OCI-M2 (cell line): ENCODE results near the gene ZNF705A.
"Not testable (repeated sequence)": the region's sequence is repeated elsewhere in the genome, so short reads cannot be mapped to it uniquely, and the experiment has no call there.

Experiments used
- DNase-seq: peaks from one replicate; lab custom pipeline; 2025; ENCODE audit not compliant: unreplicated experiment; lab: John Stamatoyannopoulos, UW

ZNF705A gene

DNA sequence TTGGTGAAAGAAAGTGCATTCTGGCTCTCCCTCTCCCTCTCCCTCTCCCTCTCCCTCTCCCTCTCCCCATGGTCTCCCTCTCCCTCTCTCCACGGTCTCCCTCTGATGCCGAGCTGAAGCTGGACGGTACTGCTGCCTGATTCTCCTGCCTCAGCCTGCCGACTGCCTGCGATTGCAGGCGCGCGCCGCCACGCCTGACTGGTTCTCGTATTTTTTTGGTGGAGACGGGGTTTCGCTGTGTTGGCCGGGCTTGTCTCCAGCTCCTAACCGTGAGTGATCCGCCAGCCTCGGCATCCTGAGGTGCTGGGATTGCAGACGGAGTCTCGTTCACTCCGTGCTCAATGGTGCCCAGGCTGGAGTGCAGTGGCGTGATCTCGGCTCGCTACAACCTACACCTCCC, 26.5 kb downstream of the ZNF705A start:
- not testable (repeated sequence) for DNase-seq

DNA sequence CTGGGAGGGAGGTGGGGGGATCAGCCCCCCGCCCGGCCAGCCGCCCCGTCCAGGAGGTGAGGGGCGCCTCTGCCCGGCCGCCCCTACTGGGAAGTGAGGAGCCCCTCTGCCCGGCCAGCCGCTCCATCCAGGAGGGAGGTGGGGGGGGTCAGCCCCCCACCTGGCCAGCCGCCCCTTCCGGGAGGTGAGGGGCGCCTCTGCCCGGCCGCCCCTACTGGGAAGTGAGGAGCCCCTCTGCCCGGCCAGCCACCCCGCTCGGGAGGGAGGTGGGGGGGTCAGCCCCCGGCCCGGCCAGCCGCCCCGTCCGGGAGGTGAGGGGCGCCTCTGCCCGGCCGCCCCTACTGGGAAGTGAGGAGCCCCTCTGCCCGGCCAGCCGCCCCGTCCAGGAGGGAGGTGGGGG, 27.4 kb downstream of the ZNF705A start:
- DNase-seq = not testable (repeated sequence)

DNA sequence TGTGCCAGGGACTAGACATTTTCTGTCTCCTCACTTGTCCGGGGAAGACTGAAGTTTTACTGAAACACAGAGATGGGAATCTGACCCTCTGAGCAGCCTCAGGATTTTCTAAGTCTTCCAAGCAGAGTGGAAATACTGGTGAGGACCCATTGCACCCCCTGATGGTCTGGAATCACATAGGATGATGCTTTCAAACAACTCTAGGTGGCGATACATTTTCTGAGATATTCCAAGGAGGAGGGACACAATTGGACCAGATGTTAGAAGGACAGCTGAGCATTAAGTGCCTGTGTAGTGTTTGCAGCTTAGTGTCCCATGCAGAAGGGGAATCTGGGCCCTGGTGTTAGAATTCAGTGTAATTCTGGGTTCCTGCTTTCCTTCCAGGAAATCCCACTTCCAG, 31.3 kb downstream of the ZNF705A start:
- not testable (repeated sequence) for DNase-seq

DNA sequence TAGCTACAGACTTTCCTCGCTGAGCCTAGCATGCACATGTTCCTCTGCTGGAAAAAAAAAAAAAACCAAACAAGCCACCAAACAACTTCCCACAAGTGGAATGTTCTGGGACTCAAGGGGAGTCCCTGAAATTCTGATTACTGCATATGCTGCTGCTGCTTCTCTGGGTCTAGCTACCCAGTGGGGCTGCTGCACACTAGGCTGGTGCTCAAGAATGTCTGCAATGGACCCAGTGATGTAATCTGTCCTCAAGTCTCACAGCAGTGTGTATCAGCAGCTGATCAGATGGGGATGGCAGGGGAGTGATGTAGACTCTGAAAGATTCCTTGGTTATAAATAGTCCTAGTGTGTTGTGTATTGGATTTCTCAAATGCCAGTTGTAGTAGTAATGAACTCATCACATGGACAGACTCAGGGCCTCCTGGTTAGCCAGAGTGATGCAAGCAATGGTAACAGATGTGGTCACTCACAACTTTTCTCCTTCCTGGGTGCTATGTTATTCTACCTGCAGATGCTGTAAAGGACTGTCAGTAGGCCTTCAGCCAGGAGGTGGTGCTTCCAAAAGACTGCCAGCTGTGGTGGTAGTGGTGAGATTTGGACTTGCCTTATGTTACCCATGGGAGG, 41.0 kb downstream of the ZNF705A start:
- DNase-seq = not testable (repeated sequence)

DNA sequence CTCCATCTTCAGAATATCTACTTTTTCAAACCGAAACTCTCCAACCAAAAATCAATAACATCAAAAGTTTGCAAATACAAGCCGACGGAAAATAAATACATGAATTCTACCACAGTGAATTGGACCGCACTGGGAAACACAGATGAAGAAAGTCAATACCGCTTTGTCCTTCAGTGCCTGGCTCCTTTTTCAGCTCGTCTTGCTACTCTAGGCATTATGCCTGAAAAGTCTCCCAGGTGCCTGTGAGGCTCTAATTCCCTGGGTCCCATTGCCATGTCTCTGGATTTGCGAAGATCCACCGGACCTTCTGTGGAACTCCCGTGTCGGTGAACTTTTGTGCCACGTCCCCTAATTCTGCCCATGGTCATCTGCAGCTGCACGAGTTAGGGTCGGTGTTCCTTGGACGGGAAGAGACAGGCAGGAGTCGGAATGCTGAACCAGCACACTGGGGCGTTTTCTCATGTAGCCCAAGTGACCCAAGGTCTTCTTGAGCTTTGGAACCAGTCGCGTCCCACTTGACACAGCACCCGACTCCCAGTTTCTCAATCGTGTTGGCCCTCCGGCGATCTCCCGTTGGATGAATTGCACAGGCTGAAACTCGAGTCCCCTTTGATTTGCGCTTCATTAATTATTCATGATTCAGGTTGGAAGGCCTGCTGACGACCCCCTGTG, 62.0 kb downstream of the ZNF705A start:
- DNase-seq = not testable (repeated sequence)

DNA sequence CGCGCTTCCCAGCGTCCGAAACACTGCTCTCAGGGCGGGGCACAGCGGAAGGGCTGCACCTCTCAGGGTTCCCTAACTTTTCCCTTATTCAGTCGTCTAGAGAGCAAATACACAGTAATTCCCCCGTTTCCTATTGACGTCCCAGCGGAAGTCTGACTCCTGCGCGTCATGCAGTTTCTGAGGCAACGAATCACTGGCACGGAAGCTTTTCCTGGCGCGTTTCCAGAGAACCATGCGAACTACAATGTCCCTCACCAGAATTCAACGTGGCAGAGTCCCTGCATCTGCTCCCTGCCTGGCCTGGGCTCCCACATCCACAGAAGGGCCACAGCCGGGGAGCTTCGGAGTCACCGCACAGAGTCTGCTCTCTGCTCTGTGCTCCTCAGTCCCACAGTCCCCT, 64.6 kb downstream of the ZNF705A start:
- DNase-seq = not testable (repeated sequence)

DNA sequence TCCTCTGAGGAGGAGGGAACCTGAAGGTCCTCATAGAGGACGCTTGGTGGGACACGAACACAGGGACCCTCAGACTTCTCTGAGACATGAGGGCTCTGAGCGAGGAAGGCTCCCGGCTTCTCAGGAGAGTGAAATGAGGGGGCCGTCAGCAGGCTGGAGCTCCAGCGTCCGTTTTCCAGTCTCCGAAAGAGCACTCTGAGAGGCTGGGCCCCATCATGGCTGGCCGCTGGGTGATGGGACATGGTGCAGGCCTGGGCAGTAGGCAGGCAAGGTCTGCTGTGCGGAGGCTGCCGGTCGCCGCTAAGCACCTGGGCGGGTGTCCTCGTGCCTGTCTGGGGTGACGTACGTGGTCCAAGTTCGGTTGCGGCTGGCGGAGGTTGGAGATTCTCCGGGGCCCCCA, 65.0 kb downstream of the ZNF705A start:
- not testable (repeated sequence) for DNase-seq

DNA sequence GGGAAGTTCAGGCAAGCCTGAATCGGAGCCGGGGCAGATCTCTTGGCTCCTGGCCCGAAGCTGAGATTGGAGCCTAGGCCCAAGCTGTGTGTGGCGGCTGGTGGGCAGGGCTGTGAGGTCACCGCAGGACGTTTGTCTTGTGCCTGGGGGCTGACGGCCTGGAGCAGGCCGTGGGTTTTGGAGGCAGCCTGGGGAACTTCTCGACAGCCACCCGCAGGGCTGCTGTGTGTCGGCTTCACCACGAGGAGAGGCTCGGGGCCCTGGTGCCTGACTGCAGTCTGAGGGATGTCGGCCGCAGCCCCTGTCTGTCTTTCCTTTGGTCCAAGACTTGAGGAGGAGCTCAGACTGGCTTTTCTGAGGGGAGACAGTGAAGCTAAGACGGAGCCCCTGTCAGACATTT, 65.5 kb downstream of the ZNF705A start:
- not testable (repeated sequence) for DNase-seq

DNA sequence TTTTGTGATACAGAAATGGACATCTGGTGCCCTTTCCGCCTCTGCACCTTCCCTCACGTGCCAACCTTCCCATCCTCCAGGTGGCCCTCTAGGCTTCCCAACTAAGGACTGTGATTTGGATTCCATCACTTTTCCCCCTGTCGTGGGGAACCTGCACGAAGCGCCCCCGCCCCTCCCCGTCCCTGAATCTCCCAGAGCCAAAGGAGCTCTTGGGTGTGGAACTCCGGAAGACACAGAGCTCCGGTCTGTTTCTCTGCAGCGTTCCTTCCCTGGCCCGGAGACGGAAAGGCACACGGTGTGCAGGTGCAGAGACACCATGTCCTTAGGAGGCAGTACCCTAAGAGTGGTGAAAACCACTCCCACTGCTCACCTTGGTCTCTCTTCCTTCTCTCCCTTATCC, 66.8 kb downstream of the ZNF705A start:
- DNase-seq = not testable (repeated sequence)

DNA sequence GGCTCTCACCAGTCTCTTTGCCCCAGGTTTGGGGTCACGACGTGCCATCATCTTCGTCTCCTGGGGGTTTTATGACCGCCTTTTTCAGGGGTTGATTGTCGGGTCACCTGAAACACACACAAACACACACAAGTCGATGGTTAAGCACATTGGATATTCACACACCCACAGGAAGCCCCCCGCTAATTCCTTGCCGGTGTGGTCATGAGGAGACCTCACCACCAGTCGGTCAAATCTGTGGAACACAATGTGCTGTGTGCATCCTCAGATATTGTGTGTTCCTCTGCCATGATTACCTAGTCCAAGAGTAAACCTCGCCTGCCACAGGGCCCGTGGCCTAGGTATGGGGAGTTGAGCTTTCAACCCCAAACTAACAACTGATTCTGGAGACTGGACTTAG, 68.0 kb downstream of the ZNF705A start:
- not testable (repeated sequence) for DNase-seq

DNA sequence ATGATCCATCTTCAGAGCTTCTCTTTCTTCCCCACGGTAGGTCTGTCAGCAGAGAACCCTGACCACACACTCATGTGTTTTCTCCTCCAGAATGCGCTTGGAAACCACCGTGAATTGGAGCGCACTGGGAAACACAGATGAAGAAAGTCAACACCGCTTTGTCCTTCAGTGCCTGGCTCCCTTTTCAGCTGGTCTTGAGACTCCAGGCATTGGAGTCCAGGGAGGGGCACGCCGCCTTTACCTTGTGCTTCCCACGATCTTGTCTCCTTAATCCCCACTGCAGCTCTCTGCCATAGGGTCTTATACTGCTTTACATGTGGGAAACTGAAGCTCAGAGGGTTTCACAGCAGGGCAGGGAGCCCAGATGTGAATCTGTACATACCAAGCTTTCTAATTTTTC, 69.5 kb downstream of the ZNF705A start:
- DNase-seq = no peak

DNA sequence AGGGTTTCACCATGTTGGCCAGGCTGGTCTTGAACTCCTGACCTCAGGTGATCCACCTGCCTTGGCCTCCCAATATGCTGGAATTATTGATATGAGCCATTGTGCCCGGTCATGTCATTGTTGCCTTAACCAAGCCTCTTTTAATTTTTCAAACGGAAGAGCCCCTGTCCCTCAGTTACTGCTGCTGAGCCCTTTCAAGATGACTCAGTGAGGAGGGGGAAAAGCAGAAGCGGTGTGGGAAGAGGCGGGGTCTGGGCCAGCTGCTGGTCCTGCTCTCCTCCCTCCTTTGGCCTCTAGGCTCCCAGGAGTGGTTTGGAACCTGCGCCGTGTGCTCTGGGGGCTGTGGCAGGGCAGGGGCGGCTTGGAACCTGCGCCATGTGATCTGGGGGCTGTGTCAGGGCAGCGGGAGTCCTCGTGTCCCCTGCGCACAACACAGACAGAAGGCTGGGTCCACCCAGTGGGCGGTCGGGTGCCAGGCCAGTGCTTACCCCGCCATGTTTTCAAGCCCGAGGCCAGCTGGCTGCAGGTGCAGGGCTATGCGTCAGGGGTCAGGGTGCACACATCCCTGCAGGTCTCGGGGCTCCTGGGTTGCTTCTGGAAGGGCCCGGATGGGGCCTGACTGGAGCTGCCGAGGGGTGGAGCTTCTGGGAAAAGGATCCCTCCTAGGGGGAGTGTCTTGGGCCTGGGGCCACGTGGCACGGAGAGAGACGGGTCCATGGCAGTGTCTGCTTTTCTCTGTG, 70.3 kb downstream of the ZNF705A start, which contains the start of gene FAM90A1:
Gene FAM90A1, minus strand, starts transcription at position 627 of the 740 bp plus-strand sequence. CDS start 2,786 bp downstream, outside the sequence.
- DNase-seq = not testable (repeated sequence)

DNA sequence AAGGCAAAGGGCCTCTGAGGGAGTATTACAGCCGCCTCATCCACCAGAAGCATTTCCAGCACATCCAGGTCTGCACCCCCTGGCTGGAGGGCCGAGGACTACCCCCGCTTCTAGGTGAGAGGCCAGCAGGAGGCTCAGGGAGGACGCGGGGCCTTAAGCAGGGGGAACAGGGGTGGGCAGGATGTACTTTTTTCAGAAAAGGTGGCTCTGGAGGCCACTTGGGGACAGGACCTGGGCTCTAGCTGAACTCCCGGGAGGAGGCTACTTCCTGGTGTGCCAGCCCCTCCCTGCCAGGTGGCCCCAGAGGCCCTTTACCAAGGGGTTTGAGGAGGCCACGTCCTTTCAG, 70.9 kb downstream of the ZNF705A start:
- DNase-seq = not testable (repeated sequence)

DNA sequence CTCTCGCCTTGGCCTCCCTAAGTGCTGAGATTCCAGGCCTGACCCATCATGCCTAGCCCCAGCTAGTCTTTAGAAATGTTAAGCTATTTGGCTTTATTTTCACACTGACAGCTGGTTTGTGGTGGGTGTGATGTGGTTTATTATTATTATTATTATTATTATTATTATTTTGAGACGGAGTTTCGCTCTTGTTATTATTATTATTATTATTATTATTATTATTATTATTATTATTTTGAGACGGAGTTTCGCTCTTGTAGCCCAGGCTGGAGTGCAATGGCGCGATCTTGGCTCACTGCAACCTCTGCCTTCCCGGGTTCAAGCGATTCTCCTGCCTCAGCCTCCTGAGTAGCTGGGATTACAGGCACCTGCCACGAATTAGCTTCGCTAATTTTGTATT, 71.8 kb downstream of the ZNF705A start:
- DNase-seq = not testable (repeated sequence)

DNA sequence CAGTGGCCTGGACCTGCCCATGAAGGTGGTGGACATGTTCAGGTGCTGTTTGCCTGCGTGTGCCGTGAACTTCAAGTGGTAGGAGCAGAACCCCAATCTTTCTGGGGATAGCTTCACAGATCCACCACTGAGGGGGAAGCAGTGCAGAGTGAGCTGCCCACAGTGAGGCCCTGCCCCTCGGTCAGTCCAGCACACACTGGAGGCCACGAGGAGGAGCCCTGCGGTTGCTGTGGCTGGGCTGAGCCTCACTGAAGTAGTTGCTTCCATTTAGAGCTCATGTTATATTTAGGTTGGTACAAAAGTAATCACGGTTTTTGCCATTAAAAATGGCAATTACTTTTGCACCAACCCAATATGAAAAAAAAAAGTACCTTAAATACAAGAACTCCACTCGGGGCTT, 72.7 kb downstream of the ZNF705A start:
- not testable (repeated sequence) for DNase-seq
